HUES48 (cell line): ENCODE data around the gene CRIP1.

Experiments
- H3K27ac ChIP-seq: one replicate; pipeline ENCODE4 v1.7.0; 2013; ENCODE audit warnings: low read depth, low read length, inconsistent platforms
- H3K27me3 ChIP-seq: 2 replicates; pipeline ENCODE4 v1.6.1; 2013; ENCODE audit warnings: mild to moderate bottlenecking, low read length; ENCODE audit not compliant: control insufficient read depth, insufficient read depth
- H3K36me3 ChIP-seq: 2 replicates; pipeline ENCODE4 v1.6.1; 2013; ENCODE audit warnings: low read length; ENCODE audit not compliant: control insufficient read depth, insufficient read depth
- H3K4me1 ChIP-seq: 2 replicates; pipeline ENCODE4 v1.6.1; 2013; ENCODE audit warnings: mild to moderate bottlenecking, low read length; ENCODE audit not compliant: control insufficient read depth, insufficient read depth
- H3K4me3 ChIP-seq: 2 replicates; pipeline ENCODE4 v1.5.1; 2013; ENCODE audit warnings: mild to moderate bottlenecking, low read depth, low read length
- H3K9ac ChIP-seq: 2 replicates; pipeline ENCODE4 v1.6.1; 2013; ENCODE audit warnings: mild to moderate bottlenecking, low read depth, low read length, moderate library complexity
- H3K9me3 ChIP-seq: 2 replicates; pipeline ENCODE4 v1.6.1; 2013; ENCODE audit warnings: low read length; ENCODE audit not compliant: control insufficient read depth, insufficient read depth

Gene CRIP1

GRCh38 chr14:105486163-105486973, at the start of gene CRIP1:
CRIP1 (plus strand) TSS chr14:105486886; CDS start chr14:105487260, 374 bp downstream.
- peaks cover 76% of the 10 kb centered on the region for H3K27me3 ChIP-seq
- no peak within 1 kb of the TSS for H3K9ac ChIP-seq
- H3K27ac ChIP-seq, result no peak within 1 kb of the TSS
- no peaks in the 10 kb centered on the region for H3K9me3 ChIP-seq
- no peaks in the 10 kb centered on the region for H3K36me3 ChIP-seq
- H3K4me3 ChIP-seq, result peak within 1 kb of the TSS; percentile 41
- peaks cover 5% of the 10 kb centered on the region for H3K4me1 ChIP-seq

- no peaks in the 10 kb centered on the region; the same call in 1 of the 2 replicates for H3K4me1 ChIP-seq
- no peaks in the 10 kb centered on the region for H3K27me3 ChIP-seq
- H3K9me3 ChIP-seq, result no peaks in the 10 kb centered on the region
- peaks cover 38% of the 10 kb centered on the region for H3K36me3 ChIP-seq
- H3K4me3 ChIP-seq, result no peak overlapping the region
- no peak overlapping the region for H3K27ac ChIP-seq
- H3K9ac ChIP-seq, result no peak overlapping the region
Observed at GRCh38 chr14:105436891-105437722, 49.6 kb upstream of the CRIP1 start.

- Histone ChIP-seq H3K27ac (no peak overlapping the region), H3K36me3 (peaks cover 41% of the 10 kb centered on the region)
Observed at GRCh38 chr14:105437723-105438500, 48.8 kb upstream of the CRIP1 start.

GRCh38 chr14:105439179-105439578, 47.5 kb upstream of the CRIP1 start:
- Histone ChIP-seq H3K36me3 (peaks cover 46% of the 10 kb centered on the region), H3K9me3 (no peaks in the 10 kb centered on the region), H3K4me1 (no peaks in the 10 kb centered on the region), H3K27ac (no peak overlapping the region), H3K9ac (no peak overlapping the region), H3K27me3 (no peaks in the 10 kb centered on the region), H3K4me3 (no peak overlapping the region)

More at GRCh38 chr14:105437723-105438500, 48.8 kb upstream of the CRIP1 start:
- no peaks in the 10 kb centered on the region for H3K27me3 ChIP-seq
- no peaks in the 10 kb centered on the region; the same call in 1 of the 2 replicates for H3K4me1 ChIP-seq
- H3K9me3 ChIP-seq, result no peaks in the 10 kb centered on the region
- no peak overlapping the region for H3K4me3 ChIP-seq
- H3K9ac ChIP-seq, result no peak overlapping the region

- no peak overlapping the region for H3K9ac ChIP-seq
- H3K4me3 ChIP-seq, result no peak overlapping the region
- no peaks in the 10 kb centered on the region for H3K27me3 ChIP-seq
- H3K4me1 ChIP-seq, result no peaks in the 10 kb centered on the region
- no peaks in the 10 kb centered on the region for H3K9me3 ChIP-seq
- H3K27ac ChIP-seq, result no peak overlapping the region
- peaks cover 46% of the 10 kb centered on the region for H3K36me3 ChIP-seq
Observed at GRCh38 chr14:105439710-105440553, 46.8 kb upstream of the CRIP1 start.

GRCh38 chr14:105440554-105440900, 46.2 kb upstream of the CRIP1 start:
- Histone ChIP-seq H3K36me3 (peaks cover 51% of the 10 kb centered on the region), H3K27ac (no peak overlapping the region), H3K4me3 (no peak overlapping the region), H3K9ac (no peak overlapping the region), H3K27me3 (no peaks in the 10 kb centered on the region), H3K9me3 (no peaks in the 10 kb centered on the region), H3K4me1 (no peaks in the 10 kb centered on the region)

- H3K4me1 ChIP-seq, result no peaks in the 10 kb centered on the region
- H3K36me3 ChIP-seq, result peaks cover 55% of the 10 kb centered on the region
- no peaks in the 10 kb centered on the region for H3K27me3 ChIP-seq
- no peak overlapping the region for H3K4me3 ChIP-seq
- H3K27ac ChIP-seq, result no peak overlapping the region
- H3K9me3 ChIP-seq, result no peaks in the 10 kb centered on the region
- H3K9ac ChIP-seq, result no peak overlapping the region
Observed at GRCh38 chr14:105440992-105441391, 45.7 kb upstream of the CRIP1 start.

- Histone ChIP-seq H3K27ac (no peak overlapping the region), H3K36me3 (peaks cover 57% of the 10 kb centered on the region), H3K27me3 (no peaks in the 10 kb centered on the region), H3K4me1 (no peaks in the 10 kb centered on the region), H3K4me3 (no peak overlapping the region), H3K9me3 (no peaks in the 10 kb centered on the region), H3K9ac (no peak overlapping the region)
Observed at GRCh38 chr14:105442125-105442524, 44.6 kb upstream of the CRIP1 start.

GRCh38 chr14:105442834-105443233, 43.9 kb upstream of the CRIP1 start:
- Histone ChIP-seq H3K9me3 (no peaks in the 10 kb centered on the region), H3K9ac (no peak overlapping the region), H3K36me3 (peaks cover 57% of the 10 kb centered on the region), H3K4me1 (no peaks in the 10 kb centered on the region), H3K4me3 (no peak overlapping the region), H3K27me3 (no peaks in the 10 kb centered on the region), H3K27ac (no peak overlapping the region)

- Histone ChIP-seq H3K4me1 (no peaks in the 10 kb centered on the region), H3K9me3 (no peaks in the 10 kb centered on the region), H3K36me3 (peaks cover 42% of the 10 kb centered on the region), H3K9ac (no peak overlapping the region), H3K27me3 (no peaks in the 10 kb centered on the region), H3K27ac (no peak overlapping the region), H3K4me3 (no peak overlapping the region)
Observed at GRCh38 chr14:105444859-105445258, 41.8 kb upstream of the CRIP1 start.
